Measurements from ENCODE around the gene AP1S2. TPM values are rescaled to one million over a fixed set of nuclear protein-coding genes. Genes with fewer than 3 reads are reported as not detected.

AP1S2 gene
- total RNA-seq = 13.4 and 25.3 TPM in 2 replicates

DNA sequence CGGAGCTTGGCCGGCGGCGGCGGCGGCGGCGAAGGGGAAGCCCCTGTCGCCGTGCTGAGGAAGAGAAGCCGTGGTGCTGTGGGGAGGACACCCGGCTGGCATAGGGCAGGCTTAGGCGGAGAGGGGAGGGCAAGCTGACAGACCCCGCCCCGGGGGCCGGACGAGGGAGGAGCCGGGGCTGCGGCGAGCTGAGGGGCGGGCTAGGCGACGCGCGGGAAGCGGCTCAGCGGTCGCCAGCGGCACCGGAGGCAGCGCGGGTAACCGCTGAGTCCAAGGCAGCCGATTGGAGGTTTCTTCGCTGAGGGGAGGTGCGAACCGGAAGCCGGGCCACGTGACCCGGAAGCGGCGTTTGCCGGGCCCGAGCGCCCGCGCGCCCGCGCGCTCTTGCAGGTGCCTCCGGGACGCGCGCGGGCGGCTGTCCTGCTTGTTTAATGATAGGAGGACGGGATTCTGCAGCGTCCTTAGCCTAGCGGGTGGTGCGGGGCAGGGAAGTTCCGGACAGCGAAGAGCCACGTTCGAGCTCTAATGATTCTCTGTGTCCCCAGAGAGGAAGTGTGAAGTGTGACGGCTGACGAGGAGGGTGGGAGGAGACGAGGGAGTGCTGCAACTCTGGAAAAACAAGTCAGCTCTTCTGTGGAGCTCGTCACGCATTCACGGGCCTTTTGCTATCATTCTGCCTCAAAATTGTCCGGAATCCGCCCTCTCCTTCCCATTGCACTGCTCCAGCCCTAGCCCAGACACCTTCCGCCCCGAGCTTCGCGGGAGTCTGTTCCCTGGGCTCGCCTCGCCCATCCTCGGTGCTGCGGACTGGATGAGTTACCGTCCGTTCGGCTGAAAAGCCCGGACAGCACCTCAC is at the start of gene AP1S2:
AP1S2 (minus strand) TSS at position 102 of the 856 bp plus-strand sequence. CDS start 2,289 bp downstream, outside the sequence.

DNA sequence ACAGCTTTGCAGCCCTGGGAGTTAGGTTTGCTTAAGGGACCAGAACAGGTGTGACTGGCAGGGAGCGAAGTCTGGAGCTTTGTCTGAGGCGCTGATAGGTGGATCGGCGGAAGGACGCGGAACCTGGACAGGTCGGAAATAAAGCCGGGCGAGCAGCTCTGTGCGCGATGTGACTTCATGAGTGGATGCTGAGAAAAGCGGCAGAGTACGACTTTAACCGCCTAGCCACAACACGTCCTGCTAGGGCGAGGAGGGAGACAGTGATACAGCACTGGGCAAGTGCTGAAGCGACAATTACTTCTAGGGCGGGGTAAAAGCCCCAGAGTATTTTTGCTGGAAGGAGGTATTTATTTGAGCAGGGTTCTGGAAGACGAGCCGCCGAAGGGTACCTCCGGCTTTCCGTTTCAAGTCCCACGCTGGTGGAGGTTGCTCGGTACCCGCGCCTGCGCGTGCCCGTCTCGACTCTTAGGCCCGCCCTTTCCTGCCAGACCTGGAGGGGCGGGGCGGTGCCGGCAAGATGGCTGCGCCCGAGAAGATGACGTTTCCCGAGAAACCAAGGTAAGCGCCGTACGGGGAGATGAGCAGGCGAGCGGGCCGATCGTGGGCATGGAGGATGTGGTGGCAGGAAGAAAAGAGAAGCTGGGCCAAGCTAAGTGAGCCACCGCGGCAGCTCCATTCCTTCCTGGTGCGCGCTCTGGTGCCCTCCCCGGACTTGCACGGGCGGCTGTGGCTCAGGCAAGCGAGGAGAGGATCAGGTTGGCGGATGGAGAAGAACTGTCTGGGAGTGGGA is 64.4 kb downstream of the AP1S2 start, which contains the start of gene ZRSR2:
ZRSR2 (plus strand) TSS at position 506 of the 790 bp plus-strand sequence; CDS start at position 518, 12 bp downstream.

Other genes starting within 250 kb of the AP1S2 start
- gene CLTRN, start 190.0 kb downstream of the AP1S2 start, total RNA-seq = not detected in 2 replicates
- gene CA5B, start 116.5 kb downstream of the AP1S2 start, total RNA-seq = 1.2 and 6.4 TPM in 2 replicates
- 3.3 and 4.1 TPM in 2 replicates for gene ZRSR2, start 64.3 kb downstream of the AP1S2 start, total RNA-seq

All from pericardium fibroblast (primary cell).